ENCODE measurements around the gene CDS2.

The CDS2 gene

GRCh38 chr20:5153612-5154542 lies 27.1 kb downstream of the CDS2 start:
- no peak overlapping the region for H3K4me3 ChIP-seq (ENCODE audit: low read depth, low read length)
- TF ChIP-seq POLR2A (IDR thresholded peaks at IDR 0.05; ENCODE audit: extremely low read depth, insufficient read length): no peak
- TF ChIP-seq, protein P1, sequence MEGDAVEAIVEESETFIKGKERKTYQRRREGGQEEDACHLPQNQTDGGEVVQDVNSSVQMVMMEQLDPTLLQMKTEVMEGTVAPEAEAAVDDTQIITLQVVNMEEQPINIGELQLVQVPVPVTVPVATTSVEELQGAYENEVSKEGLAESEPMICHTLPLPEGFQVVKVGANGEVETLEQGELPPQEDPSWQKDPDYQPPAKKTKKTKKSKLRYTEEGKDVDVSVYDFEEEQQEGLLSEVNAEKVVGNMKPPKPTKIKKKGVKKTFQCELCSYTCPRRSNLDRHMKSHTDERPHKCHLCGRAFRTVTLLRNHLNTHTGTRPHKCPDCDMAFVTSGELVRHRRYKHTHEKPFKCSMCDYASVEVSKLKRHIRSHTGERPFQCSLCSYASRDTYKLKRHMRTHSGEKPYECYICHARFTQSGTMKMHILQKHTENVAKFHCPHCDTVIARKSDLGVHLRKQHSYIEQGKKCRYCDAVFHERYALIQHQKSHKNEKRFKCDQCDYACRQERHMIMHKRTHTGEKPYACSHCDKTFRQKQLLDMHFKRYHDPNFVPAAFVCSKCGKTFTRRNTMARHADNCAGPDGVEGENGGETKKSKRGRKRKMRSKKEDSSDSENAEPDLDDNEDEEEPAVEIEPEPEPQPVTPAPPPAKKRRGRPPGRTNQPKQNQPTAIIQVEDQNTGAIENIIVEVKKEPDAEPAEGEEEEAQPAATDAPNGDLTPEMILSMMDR (IDR thresholded peaks at IDR 0.05; ENCODE audit: low read depth, low read length): no peak
- TF ChIP-seq MAX (IDR thresholded peaks at IDR 0.05; ENCODE audit: low read depth, low read length): no peak
- no peak for TF ChIP-seq MYC (IDR thresholded peaks at IDR 0.05; ENCODE audit: low read depth, low read length)
- no peak for DNase-seq (ENCODE audit: low read depth)

DNA sequence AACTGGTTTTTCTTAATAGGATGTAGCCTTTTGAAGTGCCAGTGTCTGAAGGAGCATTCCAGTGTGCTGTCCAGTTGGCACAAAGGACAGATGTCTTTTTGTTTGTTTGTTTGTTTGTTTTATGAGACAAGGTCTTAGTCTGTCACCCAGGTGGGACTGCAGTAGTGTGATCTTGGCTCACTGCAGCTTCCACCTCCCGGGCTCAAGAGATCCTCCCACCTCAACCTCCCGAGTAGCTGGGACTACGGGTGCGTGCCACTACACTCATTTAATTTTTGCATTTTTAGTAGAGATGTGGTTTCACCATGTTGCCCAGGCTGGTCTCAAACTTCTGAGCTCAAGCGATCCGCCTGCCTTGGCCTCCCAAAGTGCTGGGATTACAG lies 27.7 kb downstream of the CDS2 start:
- no peak for DNase-seq (ENCODE audit: low read depth)
- H3K4me3 ChIP-seq (ENCODE audit: low read depth, low read length): no peak overlapping the region
- no peak for TF ChIP-seq MAX (IDR thresholded peaks at IDR 0.05; ENCODE audit: low read depth, low read length)
- TF ChIP-seq, protein P1 (IDR thresholded peaks at IDR 0.05; ENCODE audit: low read depth, low read length): no peak
- no peak for TF ChIP-seq MYC (IDR thresholded peaks at IDR 0.05; ENCODE audit: low read depth, low read length)
- no peak for TF ChIP-seq POLR2A (IDR thresholded peaks at IDR 0.05; ENCODE audit: extremely low read depth, insufficient read length)

GRCh38 chr20:5155404-5155803 lies 28.6 kb downstream of the CDS2 start:
- TF ChIP-seq, protein P1 (IDR thresholded peaks at IDR 0.05; ENCODE audit: low read depth, low read length): no peak
- no peak for TF ChIP-seq MYC (IDR thresholded peaks at IDR 0.05; ENCODE audit: low read depth, low read length)
- TF ChIP-seq POLR2A (IDR thresholded peaks at IDR 0.05; ENCODE audit: extremely low read depth, insufficient read length): no peak
- no peak for TF ChIP-seq MAX (IDR thresholded peaks at IDR 0.05; ENCODE audit: low read depth, low read length)
- no peak for DNase-seq (ENCODE audit: low read depth)
- no peak overlapping the region for H3K4me3 ChIP-seq (ENCODE audit: low read depth, low read length)

- DNase-seq (ENCODE audit: low read depth): no peak
- TF ChIP-seq MYC (IDR thresholded peaks at IDR 0.05; ENCODE audit: low read depth, low read length) (no peak), POLR2A (IDR thresholded peaks at IDR 0.05; ENCODE audit: extremely low read depth, insufficient read length) (no peak), MAX (IDR thresholded peaks at IDR 0.05; ENCODE audit: low read depth, low read length) (no peak)
- TF ChIP-seq, protein P1 (IDR thresholded peaks at IDR 0.05; ENCODE audit: low read depth, low read length): no peak
- H3K4me3 ChIP-seq (ENCODE audit: low read depth, low read length): no peak overlapping the region
These were observed 30.1 kb downstream of the CDS2 start for GRCh38 chr20:5156675-5157448.

- TF ChIP-seq, protein P1 (IDR thresholded peaks at IDR 0.05; ENCODE audit: low read depth, low read length): no peak
- TF ChIP-seq POLR2A (IDR thresholded peaks at IDR 0.05; ENCODE audit: extremely low read depth, insufficient read length) (no peak), MAX (IDR thresholded peaks at IDR 0.05; ENCODE audit: low read depth, low read length) (no peak), MYC (IDR thresholded peaks at IDR 0.05; ENCODE audit: low read depth, low read length) (no peak)
- DNase-seq (ENCODE audit: low read depth): no peak
These were observed 33.1 kb downstream of the CDS2 start for GRCh38 chr20:5159928-5160327.

More at GRCh38 chr20:5159928-5160327, 33.1 kb downstream of the CDS2 start:
- H3K4me3 ChIP-seq (ENCODE audit: low read depth, low read length): no peak overlapping the region

Measured in NB4 (cell line).